GM18951 (cell line): ENCODE results near the gene SMAD7.

Source experiments
- POLR2A ChIP-seq: IDR thresholded peaks from 4 replicates; pipeline ENCODE4 v1.6.1; 2011; ENCODE audit warnings: mild to moderate bottlenecking; ENCODE audit not compliant: insufficient read length, insufficient read depth; ENCODE audit errors: extremely low read depth
- in situ Hi-C: fragments of 300-500 bp; cut with MboI; formaldehyde crosslinking; loops from one replicate; pipeline ENCODE4 v1.12.0; 2022; ENCODE audit warnings: low sequenced_read_pairs, mixed read lengths, inconsistent platforms; ENCODE audit not compliant: unreplicated experiment

Gene SMAD7

DNA sequence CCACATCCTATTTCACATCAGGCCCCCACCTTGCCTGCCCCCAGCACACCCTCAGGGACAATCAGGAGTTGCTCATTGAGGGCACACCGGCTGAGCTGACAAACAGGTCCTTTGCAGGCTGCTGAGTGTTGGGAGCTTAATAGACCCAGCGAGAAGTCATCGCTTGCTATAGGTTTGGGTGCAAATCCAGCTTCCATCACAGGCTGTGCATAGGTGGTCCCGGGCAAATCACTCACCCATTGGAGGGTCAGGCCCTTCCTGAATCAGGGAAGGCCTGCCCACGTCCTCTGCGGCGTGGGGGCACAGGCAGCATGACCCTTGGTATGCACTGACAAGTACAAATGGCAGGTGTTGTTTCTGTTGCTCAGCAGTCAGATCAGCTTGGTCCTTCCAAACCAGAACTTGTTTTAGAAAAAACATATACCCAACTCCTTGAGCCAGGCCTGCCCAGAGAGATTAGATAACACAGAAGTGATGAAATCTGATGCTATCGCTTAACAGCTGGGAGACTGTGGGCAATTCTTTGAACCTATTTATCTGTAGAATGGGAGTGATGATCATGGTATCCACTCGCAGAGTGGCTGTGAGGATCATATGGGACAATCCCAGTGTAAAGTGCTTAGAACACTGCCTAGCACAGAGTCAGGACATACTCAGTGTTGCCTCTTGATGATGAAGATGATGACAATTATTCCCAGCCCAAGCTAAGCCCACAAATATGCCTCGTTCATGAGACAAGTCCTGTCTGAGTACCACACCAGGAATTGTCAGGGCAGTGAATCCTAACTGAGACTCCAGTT is 34.9 kb downstream of the SMAD7 start:
- in situ Hi-C loops, result no loop called here
- TF ChIP-seq POLR2A, result no peak

- in situ Hi-C loops, result no loop called here
- no peak for TF ChIP-seq POLR2A
Measured at GRCh38 chr18:48914581-48915251, 36.0 kb downstream of the SMAD7 start.

DNA sequence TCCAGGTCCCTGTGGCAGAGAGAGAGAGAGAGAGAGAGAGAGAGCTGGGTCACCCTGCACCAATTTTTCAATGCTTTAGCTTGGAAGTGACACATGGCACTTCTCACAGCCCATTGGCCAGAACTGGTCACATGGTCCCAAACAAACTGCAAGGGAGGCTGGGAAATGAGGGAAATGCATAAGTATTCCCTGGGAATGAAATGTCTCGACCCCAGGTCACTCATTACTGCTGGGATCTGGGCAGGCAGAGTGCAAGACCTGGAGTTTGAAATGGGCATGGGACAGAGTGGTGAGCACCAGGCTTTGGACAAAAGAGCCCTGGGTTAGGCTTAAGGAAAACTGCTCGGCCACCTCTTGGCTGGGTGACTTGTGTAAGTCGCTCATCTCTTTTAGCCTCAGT is 37.0 kb downstream of the SMAD7 start:
- TF ChIP-seq POLR2A, result no peak
- in situ Hi-C loops, result no loop called here

GRCh38 chr18:48913201-48913600 is 37.6 kb downstream of the SMAD7 start:
- in situ Hi-C loops, result no loop called here

GRCh38 chr18:48910972-48911545 is 39.7 kb downstream of the SMAD7 start:
- no peak for TF ChIP-seq POLR2A
- in situ Hi-C loops, result no loop called here

More at GRCh38 chr18:48913201-48913600, 37.6 kb downstream of the SMAD7 start:
- no peak for TF ChIP-seq POLR2A

DNA sequence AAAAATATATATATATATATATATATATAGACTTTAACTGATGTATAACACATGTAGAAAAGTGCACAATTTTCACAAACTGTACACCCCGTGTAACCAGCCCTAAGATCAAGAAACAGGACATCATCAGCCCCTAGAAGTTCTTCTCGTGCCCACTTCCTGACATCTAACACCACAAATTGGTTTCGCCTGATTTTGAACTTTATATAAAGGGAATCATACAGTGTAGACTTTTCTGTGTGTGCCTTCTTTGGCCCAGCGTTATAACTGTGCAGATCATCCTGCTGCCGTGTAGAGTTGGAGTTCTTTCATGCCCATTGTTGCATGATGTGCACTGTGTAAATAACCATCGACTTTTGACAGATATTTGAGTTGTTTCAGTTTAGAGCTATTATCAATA is 41.0 kb downstream of the SMAD7 start:
- TF ChIP-seq POLR2A, result no peak
- in situ Hi-C loops, result no loop called here

DNA sequence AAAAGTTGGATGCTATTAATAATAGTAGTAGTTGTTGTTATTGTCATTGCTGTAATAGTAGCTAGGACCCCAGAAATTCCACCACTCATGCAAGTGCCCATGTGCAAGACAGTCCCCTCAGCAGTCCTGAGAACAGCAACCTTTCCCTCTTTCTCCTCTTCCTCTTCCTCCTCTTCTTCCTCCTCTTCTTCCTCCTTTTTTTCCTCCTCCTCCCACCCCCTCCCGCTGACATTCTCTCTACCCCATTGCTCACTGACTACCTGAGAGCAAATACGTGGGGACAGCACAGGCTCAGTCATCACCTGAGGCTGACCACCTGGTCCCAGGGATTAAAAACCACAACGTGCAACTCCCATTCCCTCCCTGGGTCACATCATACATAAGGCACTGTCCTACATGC is 41.8 kb downstream of the SMAD7 start:
- in situ Hi-C loops, result no loop called here
- TF ChIP-seq POLR2A, result no peak

DNA sequence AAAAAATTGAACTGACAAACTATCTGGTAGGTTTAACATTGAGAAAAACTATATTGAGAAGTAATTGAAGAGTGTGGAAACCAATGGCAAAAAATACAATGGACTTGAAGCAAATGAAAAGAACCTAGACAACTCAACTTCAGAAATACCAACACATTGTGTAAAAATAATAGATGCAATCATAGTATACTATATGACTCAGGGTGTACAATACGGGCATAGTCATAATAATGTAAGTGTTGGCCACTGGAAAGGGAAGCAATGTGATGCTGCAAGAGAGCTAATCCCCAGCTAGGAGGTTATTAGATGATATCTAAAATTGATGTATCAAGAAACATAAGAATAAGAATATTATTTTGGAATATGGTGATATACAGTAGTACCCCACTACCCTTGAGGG is 45.3 kb downstream of the SMAD7 start:
- no peak for TF ChIP-seq POLR2A
- in situ Hi-C loops, result no loop called here

GRCh38 chr18:48904847-48905394 is 45.8 kb downstream of the SMAD7 start:
- in situ Hi-C loops, result no loop called here
- no peak for TF ChIP-seq POLR2A

GRCh38 chr18:48904091-48904490 is 46.7 kb downstream of the SMAD7 start:
- in situ Hi-C loops, result no loop called here
- no peak for TF ChIP-seq POLR2A

DNA sequence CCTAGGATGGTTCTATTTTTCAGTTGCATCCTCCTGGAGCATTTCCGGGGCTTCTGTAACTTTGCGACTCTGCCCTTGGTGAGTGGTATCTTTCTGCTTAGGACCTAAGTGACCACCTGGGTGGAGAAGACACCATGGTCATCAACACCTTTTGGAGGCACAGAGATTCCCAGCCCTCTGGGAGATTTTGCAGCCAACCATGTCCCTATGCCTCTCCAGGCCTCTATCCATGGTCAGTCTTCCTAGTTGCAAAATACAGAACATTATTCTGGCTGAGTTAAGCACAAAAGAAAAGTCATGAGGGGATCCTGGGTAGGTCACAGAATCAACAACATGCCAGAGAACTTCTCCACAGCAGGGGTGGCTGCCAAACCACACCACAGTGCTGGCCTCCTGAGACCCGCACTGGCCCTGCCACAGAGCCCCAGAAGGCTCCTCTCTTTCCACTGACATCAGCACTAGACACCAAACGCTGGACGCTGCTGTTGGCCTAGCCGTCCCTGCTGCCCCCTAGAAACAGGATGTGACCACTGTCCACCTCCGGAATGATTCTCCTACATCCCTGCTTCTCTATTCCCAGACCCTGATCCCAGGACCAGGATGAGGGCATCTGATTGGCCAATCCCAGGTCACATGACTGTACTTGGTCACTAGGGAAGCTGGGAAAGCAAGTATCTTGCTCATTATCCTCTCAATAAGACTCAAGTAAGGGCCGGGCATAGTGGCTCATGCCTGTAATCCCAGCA is 47.7 kb downstream of the SMAD7 start:
- TF ChIP-seq POLR2A, result no peak
- in situ Hi-C loops, result no loop called here

DNA sequence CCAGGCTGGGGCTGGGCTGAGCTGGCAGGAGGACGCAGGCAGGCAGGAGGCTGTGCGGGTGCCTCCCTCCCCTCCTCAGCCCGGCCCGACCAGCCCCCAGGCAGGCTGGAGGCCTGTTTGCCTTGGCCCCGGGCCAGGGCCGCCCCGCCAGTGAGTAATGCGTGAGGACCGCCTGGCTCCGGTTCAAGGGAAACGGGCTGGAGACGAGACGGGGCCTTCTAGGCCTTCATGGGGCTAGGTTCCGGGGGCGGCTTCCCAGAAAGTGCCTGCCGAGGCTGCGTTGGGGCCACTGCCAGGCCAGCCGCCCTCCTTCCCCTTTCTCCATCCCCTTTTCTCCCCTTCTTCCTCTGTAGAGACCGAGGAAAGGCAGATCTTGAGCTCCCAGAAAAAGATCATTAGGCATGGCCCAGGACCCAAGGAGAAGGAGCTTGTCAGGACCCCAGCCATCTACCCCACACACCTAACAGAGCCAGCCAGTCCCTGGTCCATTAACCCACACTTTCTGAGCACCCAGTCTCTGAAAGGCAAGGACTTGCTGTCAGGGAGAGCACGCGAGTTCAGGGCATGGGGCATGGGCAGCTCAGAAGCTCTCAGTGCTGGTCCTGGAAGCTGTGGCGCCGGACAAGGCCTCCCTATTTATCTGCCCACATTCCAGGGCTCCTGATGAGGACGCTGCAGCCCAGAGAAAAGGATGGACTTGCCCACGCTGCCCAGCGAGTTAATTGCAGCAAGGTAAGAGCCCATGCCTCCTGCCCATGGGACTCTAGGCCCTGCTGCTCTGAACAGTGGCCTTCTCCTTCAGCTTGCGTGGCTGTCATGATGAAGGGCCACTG is 48.5 kb downstream of the SMAD7 start:
- TF ChIP-seq POLR2A, result no peak
- in situ Hi-C loops, result no loop called here
